HL-60/S4 treated with phorbol 12-myristate 13-acetate at 8.2 ng/mL for 4 days and 3 days (cell line): ENCODE results near the gene SH3BP2.

Source experiments
- in situ Hi-C: fragments of 300-500 bp; cut with MboI; formaldehyde crosslinking; loops from 2 replicates; pipeline ENCODE4 v1.15.0; 2022; ENCODE audit warnings: low sequenced_read_pairs

The SH3BP2 gene

GRCh38 chr4:2790583-2791517 lies 2.0 kb upstream of the SH3BP2 start:
- in situ Hi-C loops: no loop called here

GRCh38 chr4:2791518-2792395 lies 1.1 kb upstream of the SH3BP2 start:
- in situ Hi-C loops: no loop called here

GRCh38 chr4:2792396-2792710 lies 532 bp upstream of the SH3BP2 start:
- in situ Hi-C loops: no loop called here

GRCh38 chr4:2793586-2794485 lies 951 bp downstream of the SH3BP2 start:
- in situ Hi-C loops: no loop called here

- in situ Hi-C loops: no loop called here
These were observed 1.8 kb downstream of the SH3BP2 start for GRCh38 chr4:2794486-2795299.

- in situ Hi-C loops: no loop called here
These were observed 2.5 kb downstream of the SH3BP2 start for GRCh38 chr4:2795300-2795892.

- in situ Hi-C loops: no loop called here
These were observed 3.3 kb downstream of the SH3BP2 start for GRCh38 chr4:2795893-2796848.

- in situ Hi-C loops: no loop called here
These were observed 4.1 kb downstream of the SH3BP2 start for GRCh38 chr4:2796849-2797544.

- in situ Hi-C loops: no loop called here
These were observed 4.8 kb downstream of the SH3BP2 start for GRCh38 chr4:2797545-2798305.

GRCh38 chr4:2798399-2799223 lies 5.7 kb downstream of the SH3BP2 start:
- in situ Hi-C loops: no loop called here

- in situ Hi-C loops: no loop called here
These were observed 6.5 kb downstream of the SH3BP2 start for GRCh38 chr4:2799224-2799911.

GRCh38 chr4:2799971-2800690 lies 7.2 kb downstream of the SH3BP2 start:
- in situ Hi-C loops: no loop called here

- in situ Hi-C loops: no loop called here
These were observed 8.1 kb downstream of the SH3BP2 start for GRCh38 chr4:2800691-2801596.
